HG03097 (cell line): ENCODE data around the gene AGPAT2.

Experiments used
- ATAC-seq: cut with Tn5 transposase; IDR thresholded peaks from one replicate; pipeline ENCODE4 v1.9.1; 2021; ENCODE audit not compliant: unreplicated experiment, low FRiP score

AGPAT2 gene

GRCh38 chr9:136703276-136703860 lies 16.1 kb upstream of the AGPAT2 start:
- no peak for ATAC-seq

GRCh38 chr9:136701668-136702053 lies 14.4 kb upstream of the AGPAT2 start:
- ATAC-seq: no peak

GRCh38 chr9:136700959-136701667 lies 13.9 kb upstream of the AGPAT2 start:
- peak; percentile 50 for ATAC-seq

- ATAC-seq: no peak
Measured at GRCh38 chr9:136700304-136700703, 13.0 kb upstream of the AGPAT2 start.

- no peak for ATAC-seq
Measured at GRCh38 chr9:136698635-136699246, 11.5 kb upstream of the AGPAT2 start.

GRCh38 chr9:136697821-136698526 lies 10.7 kb upstream of the AGPAT2 start:
- ATAC-seq: no peak

GRCh38 chr9:136697146-136697820 lies 10.0 kb upstream of the AGPAT2 start:
- ATAC-seq: no peak

- no peak for ATAC-seq
Measured at GRCh38 chr9:136696502-136696901, 9.2 kb upstream of the AGPAT2 start.

GRCh38 chr9:136695955-136696354 lies 8.7 kb upstream of the AGPAT2 start:
- ATAC-seq: no peak

- no peak for ATAC-seq
Measured at GRCh38 chr9:136695435-136695895, 8.2 kb upstream of the AGPAT2 start.

- ATAC-seq: no peak
Measured at GRCh38 chr9:136694872-136695247, 7.6 kb upstream of the AGPAT2 start.

- ATAC-seq: no peak
Measured at GRCh38 chr9:136694163-136694871, 7.1 kb upstream of the AGPAT2 start.

- ATAC-seq: no peak
Measured at GRCh38 chr9:136693490-136694162, 6.4 kb upstream of the AGPAT2 start.

- ATAC-seq: no peak
Measured at GRCh38 chr9:136693135-136693489, 5.9 kb upstream of the AGPAT2 start.

- ATAC-seq: no peak
Measured at GRCh38 chr9:136692185-136693134, 5.2 kb upstream of the AGPAT2 start.

GRCh38 chr9:136691316-136692184 lies 4.3 kb upstream of the AGPAT2 start:
- ATAC-seq: no peak

GRCh38 chr9:136690806-136691261 lies 3.6 kb upstream of the AGPAT2 start:
- ATAC-seq: no peak
